ENCODE results near the gene PRPF31. TPM values are rescaled to one million over a fixed set of nuclear protein-coding genes. Genes with fewer than 3 reads are reported as not detected.

The PRPF31 gene
- total RNA-seq, 2 experiments from 2014 or later = 47.8 to 53.0 TPM

DNA sequence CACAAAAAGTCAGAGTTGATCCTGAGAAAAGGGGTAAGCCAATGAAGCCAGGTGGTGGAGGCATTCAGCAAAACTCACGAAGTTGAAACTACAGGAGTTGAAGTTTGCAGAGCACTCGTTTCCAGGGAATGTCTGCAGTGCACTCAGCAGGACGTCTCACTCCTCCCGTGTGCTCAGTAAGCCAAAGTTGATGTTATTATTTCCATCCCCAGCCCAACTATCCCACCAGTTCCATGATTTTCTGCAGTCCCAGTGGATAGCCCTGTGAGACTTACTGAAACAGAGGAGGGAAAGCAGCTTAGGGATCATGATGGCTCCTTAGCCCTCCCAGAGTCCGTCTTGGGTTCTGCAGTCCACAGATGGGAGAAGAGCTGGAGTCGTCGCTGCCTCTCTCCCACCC lies 34.5 kb upstream of the PRPF31 start, which contains the start of gene TARM1:
Gene TARM1, minus strand, starts transcription at position 334 of the 400 bp plus-strand sequence. Its CDS starts 25 bp downstream, at position 309.
- CTCF ChIA-PET (ENCODE audit: unreplicated experiment) = no interaction called here
- no peaks in the 10 kb centered on the region for H4K20me1 ChIP-seq (ENCODE audit: insufficient read depth, low read length)
- no peaks in the 10 kb centered on the region for H3K79me2 ChIP-seq (ENCODE audit: insufficient read depth, low read depth, low read length)
- no peaks in the 10 kb centered on the region for H3K9me3 ChIP-seq (ENCODE audit: low read length)
- H3K4me2 ChIP-seq (ENCODE audit: low read length) = no peak within 1 kb of the TSS
- no peak within 1 kb of the TSS for H3K27ac ChIP-seq (ENCODE audit: low read depth, low read length, poor library complexity, severe bottlenecking)
- H3K36me3 ChIP-seq (ENCODE audit: insufficient read depth, low read length) = no peaks in the 10 kb centered on the region
- H3K4me3 ChIP-seq (ENCODE audit: low read depth, low read length, poor library complexity, severe bottlenecking) = no peak within 1 kb of the TSS
- no peak within 1 kb of the TSS for H2AFZ ChIP-seq (ENCODE audit: low read length)
- no peak for TF ChIP-seq EZH2phosphoT487 (IDR thresholded peaks at IDR 0.05; ENCODE audit: borderline replicate concordance, low read depth, low read length)
- TF ChIP-seq, protein P1, sequence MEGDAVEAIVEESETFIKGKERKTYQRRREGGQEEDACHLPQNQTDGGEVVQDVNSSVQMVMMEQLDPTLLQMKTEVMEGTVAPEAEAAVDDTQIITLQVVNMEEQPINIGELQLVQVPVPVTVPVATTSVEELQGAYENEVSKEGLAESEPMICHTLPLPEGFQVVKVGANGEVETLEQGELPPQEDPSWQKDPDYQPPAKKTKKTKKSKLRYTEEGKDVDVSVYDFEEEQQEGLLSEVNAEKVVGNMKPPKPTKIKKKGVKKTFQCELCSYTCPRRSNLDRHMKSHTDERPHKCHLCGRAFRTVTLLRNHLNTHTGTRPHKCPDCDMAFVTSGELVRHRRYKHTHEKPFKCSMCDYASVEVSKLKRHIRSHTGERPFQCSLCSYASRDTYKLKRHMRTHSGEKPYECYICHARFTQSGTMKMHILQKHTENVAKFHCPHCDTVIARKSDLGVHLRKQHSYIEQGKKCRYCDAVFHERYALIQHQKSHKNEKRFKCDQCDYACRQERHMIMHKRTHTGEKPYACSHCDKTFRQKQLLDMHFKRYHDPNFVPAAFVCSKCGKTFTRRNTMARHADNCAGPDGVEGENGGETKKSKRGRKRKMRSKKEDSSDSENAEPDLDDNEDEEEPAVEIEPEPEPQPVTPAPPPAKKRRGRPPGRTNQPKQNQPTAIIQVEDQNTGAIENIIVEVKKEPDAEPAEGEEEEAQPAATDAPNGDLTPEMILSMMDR (conservative IDR thresholded peaks at IDR 0.05; ENCODE audit: low read length) = no peak
- POLR2A ChIA-PET = no interaction called here
- H3K4me1 ChIP-seq (ENCODE audit: insufficient read depth, low read length, poor library complexity, severe bottlenecking) = no peaks in the 10 kb centered on the region
- intact Hi-C loops (cut with micrococcal nuclease; ENCODE audit: unreplicated experiment) = no loop called here
- H3K9me2 ChIP-seq (ENCODE audit: insufficient read depth, low read length) = no peaks in the 10 kb centered on the region
- BruUV-seq (replicated peaks) = no TSS peak
- DNase-seq (ENCODE audit: low spot score) = no peak

DNA sequence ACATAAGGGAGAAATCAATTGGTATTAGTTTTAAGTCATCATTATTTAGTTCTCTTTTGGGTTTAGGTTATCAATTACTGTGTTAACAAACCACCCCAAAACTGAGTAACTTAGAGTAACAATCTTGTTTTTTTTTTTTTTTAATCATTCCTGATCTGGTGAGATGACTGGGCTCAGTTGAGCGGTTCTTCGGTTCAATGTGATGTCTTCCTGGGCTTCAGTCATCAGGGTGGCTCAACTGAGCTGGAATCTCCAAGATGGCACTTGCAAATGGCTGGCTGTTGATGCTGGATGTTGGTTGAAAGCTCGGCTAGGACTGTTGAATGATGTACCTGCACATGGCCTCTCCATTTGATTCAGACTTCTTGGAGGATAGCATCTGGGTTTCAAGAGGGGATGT lies 31.1 kb upstream of the PRPF31 start:
- no peak for DNase-seq (ENCODE audit: low spot score)
- Histone ChIP-seq H3K36me3 (ENCODE audit: insufficient read depth, low read length) (no peaks in the 10 kb centered on the region), H3K9me3 (ENCODE audit: low read length) (no peaks in the 10 kb centered on the region), H2AFZ (ENCODE audit: low read length) (no peak overlapping the region), H3K79me2 (ENCODE audit: insufficient read depth, low read depth, low read length) (no peaks in the 10 kb centered on the region), H3K4me1 (ENCODE audit: insufficient read depth, low read length, poor library complexity, severe bottlenecking) (no peaks in the 10 kb centered on the region), H3K27ac (ENCODE audit: low read depth, low read length, poor library complexity, severe bottlenecking) (no peak overlapping the region), H4K20me1 (ENCODE audit: insufficient read depth, low read length) (no peaks in the 10 kb centered on the region), H3K4me2 (ENCODE audit: low read length) (no peak overlapping the region), H3K4me3 (ENCODE audit: low read depth, low read length, poor library complexity, severe bottlenecking) (no peak overlapping the region), H3K9me2 (ENCODE audit: insufficient read depth, low read length) (no peaks in the 10 kb centered on the region)
- CTCF ChIA-PET (ENCODE audit: unreplicated experiment) = no interaction called here
- TF ChIP-seq EZH2phosphoT487 (IDR thresholded peaks at IDR 0.05; ENCODE audit: borderline replicate concordance, low read depth, low read length) = no peak
- TF ChIP-seq, protein P1 (conservative IDR thresholded peaks at IDR 0.05; ENCODE audit: low read length) = no peak
- no TSS peak for BruUV-seq (replicated peaks)
- POLR2A ChIA-PET = no interaction called here
- intact Hi-C loops (cut with micrococcal nuclease; ENCODE audit: unreplicated experiment) = no loop called here

DNA sequence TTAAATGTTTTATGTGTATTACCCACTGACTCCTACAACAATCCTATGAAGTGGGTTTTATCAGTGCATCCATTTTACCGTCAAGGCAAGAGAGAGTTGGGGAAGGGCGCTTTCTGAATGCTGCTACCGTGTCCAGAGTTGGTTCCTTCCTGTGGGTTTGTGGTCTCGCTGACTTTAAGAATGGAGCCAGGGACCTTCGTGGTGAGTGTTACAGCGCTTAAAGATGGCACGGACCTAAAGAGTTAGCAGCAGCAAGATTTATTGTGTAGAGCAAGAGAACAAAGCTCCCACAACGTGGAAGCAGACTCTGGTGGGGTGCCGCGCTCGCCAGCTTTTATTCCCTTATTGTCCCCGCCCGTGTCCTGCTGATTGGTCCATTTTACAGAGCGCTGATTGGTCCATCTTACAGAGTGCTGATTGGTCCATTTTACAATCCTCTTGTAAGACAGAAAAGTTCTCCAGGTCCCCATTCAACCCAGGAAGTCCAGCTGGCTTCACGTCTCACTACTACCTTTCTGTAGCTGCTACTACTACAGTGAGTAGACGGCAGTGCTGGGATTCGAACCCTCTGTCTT lies 21.0 kb upstream of the PRPF31 start:
- H3K36me3 ChIP-seq (ENCODE audit: insufficient read depth, low read length) = no peaks in the 10 kb centered on the region
- H3K9me3 ChIP-seq (ENCODE audit: low read length) = no peaks in the 10 kb centered on the region
- BruUV-seq (replicated peaks) = no TSS peak
- no peaks in the 10 kb centered on the region for H3K79me2 ChIP-seq (ENCODE audit: insufficient read depth, low read depth, low read length)
- H3K4me3 ChIP-seq (ENCODE audit: low read depth, low read length, poor library complexity, severe bottlenecking) = no peak overlapping the region
- no peaks in the 10 kb centered on the region for H4K20me1 ChIP-seq (ENCODE audit: insufficient read depth, low read length)
- DNase-seq (ENCODE audit: low spot score) = no peak
- intact Hi-C loops (cut with micrococcal nuclease; ENCODE audit: unreplicated experiment) = no loop called here
- no peak overlapping the region for H3K4me2 ChIP-seq (ENCODE audit: low read length)
- ChIA-PET CTCF (ENCODE audit: unreplicated experiment) (no interaction called here), POLR2A (no interaction called here)
- no peaks in the 10 kb centered on the region for H3K9me2 ChIP-seq (ENCODE audit: insufficient read depth, low read length)
- peaks cover 20% of the 10 kb centered on the region for H3K4me1 ChIP-seq (ENCODE audit: insufficient read depth, low read length, poor library complexity, severe bottlenecking)
- no peak overlapping the region for H2AFZ ChIP-seq (ENCODE audit: low read length)
- no peak overlapping the region for H3K27ac ChIP-seq (ENCODE audit: low read depth, low read length, poor library complexity, severe bottlenecking)
- TF ChIP-seq, protein P1 (conservative IDR thresholded peaks at IDR 0.05; ENCODE audit: low read length) = no peak
- no peak for TF ChIP-seq EZH2phosphoT487 (IDR thresholded peaks at IDR 0.05; ENCODE audit: borderline replicate concordance, low read depth, low read length)
